HepG2 (cell line): Measurements from ENCODE around the gene ABCA4. TPM values are rescaled to one million over a fixed set of nuclear protein-coding genes. Genes with fewer than 3 reads are reported as not detected.

Experiments
- ATM ChIP-seq: fragments of 450-650 bp; IDR thresholded peaks from 2 replicates; pipeline ENCODE4 v1.7.1; 2017; ENCODE audit warnings: mild to moderate bottlenecking, borderline replicate concordance
- BORCS8-MEF2B ChIP-seq: sonication (generic); formaldehyde crosslinking; IDR thresholded peaks from 2 replicates; pipeline ENCODE4 v1.8.0; 2022; ENCODE audit warnings: mild to moderate bottlenecking, missing genetic modification reagents
- DMAP1 ChIP-seq: IDR thresholded peaks from 2 replicates; pipeline ENCODE4 v1.6.1; 2016
- DRAP1 ChIP-seq: IDR thresholded peaks from 2 replicates; pipeline ENCODE4 v1.6.1; 2016; ENCODE audit warnings: missing genetic modification reagents, missing compliant biosample characterization
- FOXA3 ChIP-seq: IDR thresholded peaks from 2 replicates; pipeline ENCODE4 v1.6.1; 2016; ENCODE audit warnings: missing genetic modification reagents, missing compliant biosample characterization
- HNF4A ChIP-seq: sonication (generic); formaldehyde crosslinking; IDR thresholded peaks from 2 replicates; pipeline ENCODE4 v1.4.0; 2020; ENCODE audit warnings: missing genetic modification reagents
- POGZ ChIP-seq: sonication (generic); formaldehyde crosslinking; IDR thresholded peaks from 2 replicates; pipeline ENCODE4 v1.4.0; 2020; ENCODE audit warnings: mild to moderate bottlenecking, missing genetic modification reagents
- RARA ChIP-seq: IDR thresholded peaks from 2 replicates; pipeline ENCODE4 v1.6.1; 2016; ENCODE audit warnings: missing genetic modification reagents, missing compliant biosample characterization
- SCMH1 ChIP-seq: sonication (generic); formaldehyde crosslinking; IDR thresholded peaks from 2 replicates; pipeline ENCODE4 v1.9.0; 2021; ENCODE audit warnings: missing genetic modification reagents, mild to moderate bottlenecking, borderline replicate concordance
- SOX13 ChIP-seq, 3 experiments: fragments of 450-650 bp in 1 of 3; sonication (generic) in 1 of 3; formaldehyde crosslinking in 1 of 3; IDR thresholded peaks in 2 of 3; conservative IDR thresholded peaks in 1 of 3; 2 replicates each; pipeline versions ENCODE4 v1.5.0 to v1.6.1; 2016 to 2020; ENCODE audit warnings: antibody characterized with exemption in 1 of 3, mild to moderate bottlenecking in 1 of 3, missing compliant biosample characterization in 1 of 3, missing genetic modification reagents in 1 of 3, moderate library complexity in 1 of 3
- SP140L ChIP-seq: sonication (generic); formaldehyde crosslinking; IDR thresholded peaks from 2 replicates; pipeline ENCODE4 v1.4.0; 2020; ENCODE audit warnings: missing genetic modification reagents, borderline replicate concordance
- THAP11 ChIP-seq: IDR thresholded peaks from 2 replicates; pipeline ENCODE4 v1.6.1; 2016; ENCODE audit warnings: missing biosample characterization, missing genetic modification reagents
- ZIK1 ChIP-seq: sonication (generic); formaldehyde crosslinking; IDR thresholded peaks from 2 replicates; pipeline ENCODE4 v1.5.0; 2020; ENCODE audit warnings: mild to moderate bottlenecking, low read depth, missing genetic modification reagents, borderline replicate concordance
- ZNF782 ChIP-seq: sonication (generic); formaldehyde crosslinking; IDR thresholded peaks from 2 replicates; pipeline ENCODE4 v1.4.0; 2020; ENCODE audit warnings: missing genetic modification reagents, mild to moderate bottlenecking, borderline replicate concordance
- ZSCAN30 ChIP-seq: sonication (generic); formaldehyde crosslinking; IDR thresholded peaks from 2 replicates; pipeline ENCODE4 v1.5.0; 2020; ENCODE audit warnings: mild to moderate bottlenecking, missing genetic modification reagents
- polyA plus RNA-seq, 8 experiments: library from polyadenylated mRNA; depleted of rRNA in 3 of 8; stranded (reverse) in 7 of 8; unstranded in 1 of 8; fragments of >200 nt; fragmentation: Illumina TruSeq in 4 of 8; extraction: Trizol in 4 of 8; gene quantifications; 2 replicates each; pipeline versions ENCODE4 v1.2.1 to v1.2.3, GENCODE V29; 2011 to 2016; ENCODE audit warnings: low read depth in 4 of 8, missing spikeins in 1 of 8, mixed read lengths in 1 of 8; ENCODE audit not compliant: insufficient read depth in 1 of 8
- total RNA-seq, 5 experiments: library from RNA; depleted of rRNA; stranded (reverse); fragments of >200 nt; fragmentation: Illumina TruSeq; extraction: Trizol; gene quantifications; 2 replicates each; pipeline ENCODE4 v1.2.3, GENCODE V29; 2016; ENCODE audit warnings: low read depth in 1 of 5
- TF ChIP-seq, protein P1 (sequence below): IDR thresholded peaks from 2 replicates; pipeline ENCODE4 v1.4.0; 2020; ENCODE audit warnings: mild to moderate bottlenecking, missing genetic modification reagents
- TF ChIP-seq, protein P2 (sequence below): fragments of 450-650 bp; IDR thresholded peaks from 2 replicates; pipeline ENCODE4 v1.6.1; 2016
- TF ChIP-seq, protein P3 (sequence below): IDR thresholded peaks from 2 replicates; pipeline ENCODE4 v1.6.1; 2016; ENCODE audit warnings: mild to moderate bottlenecking, missing biosample characterization, missing genetic modification reagents
- TF ChIP-seq, protein P4 (sequence below): sonication (generic); formaldehyde crosslinking; IDR thresholded peaks from 2 replicates; pipeline ENCODE4 v1.4.0; 2020; ENCODE audit warnings: missing genetic modification reagents

ABCA4 gene
- total and polyA plus RNA-seq, 2 of the 13 experiments (the other 11 are each of a cell fraction or from before 2014, with no cell fraction given): 0.24 to 0.67 TPM

DNA sequence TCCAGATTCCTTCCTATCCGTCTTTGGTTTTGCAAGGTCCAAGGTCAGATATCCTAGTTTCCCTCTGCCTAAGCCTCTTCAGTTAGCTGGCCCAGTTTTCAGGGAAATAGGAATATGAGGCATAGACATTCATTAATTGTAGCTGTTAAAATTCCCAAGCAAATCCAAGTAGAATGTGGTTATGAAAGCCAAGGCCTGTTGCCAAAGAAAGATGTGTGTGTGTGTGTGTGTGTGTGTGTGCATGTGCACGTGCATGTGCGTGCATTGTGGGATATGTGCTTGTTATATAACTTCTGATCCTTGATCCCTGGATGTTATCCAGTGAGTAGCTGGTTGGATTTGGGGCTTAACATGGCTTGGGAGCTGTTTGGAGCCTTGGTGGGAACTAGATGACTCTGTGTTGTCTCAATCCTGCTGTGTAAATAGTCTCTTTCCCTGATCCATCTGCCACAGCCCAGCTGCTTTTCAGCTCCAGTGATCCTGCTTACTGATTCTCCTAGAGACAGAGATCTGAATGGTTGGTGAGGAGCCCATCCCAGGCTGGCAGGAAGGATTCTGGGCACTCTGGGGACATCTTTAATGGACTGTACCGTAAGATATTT, 141.1 kb downstream of the ABCA4 start (continued):
- TF ChIP-seq ZIK1: 0 out of 2 replicates have a peak, but pooled peaks have one; percentile 5
- peak; percentile 89 for TF ChIP-seq POGZ (CRISPR knock-in tag)
- peak; percentile 47; the same call in 1 of the 2 replicates for TF ChIP-seq BORCS8-MEF2B (CRISPR knock-in tag)
- TF ChIP-seq, protein P1, sequence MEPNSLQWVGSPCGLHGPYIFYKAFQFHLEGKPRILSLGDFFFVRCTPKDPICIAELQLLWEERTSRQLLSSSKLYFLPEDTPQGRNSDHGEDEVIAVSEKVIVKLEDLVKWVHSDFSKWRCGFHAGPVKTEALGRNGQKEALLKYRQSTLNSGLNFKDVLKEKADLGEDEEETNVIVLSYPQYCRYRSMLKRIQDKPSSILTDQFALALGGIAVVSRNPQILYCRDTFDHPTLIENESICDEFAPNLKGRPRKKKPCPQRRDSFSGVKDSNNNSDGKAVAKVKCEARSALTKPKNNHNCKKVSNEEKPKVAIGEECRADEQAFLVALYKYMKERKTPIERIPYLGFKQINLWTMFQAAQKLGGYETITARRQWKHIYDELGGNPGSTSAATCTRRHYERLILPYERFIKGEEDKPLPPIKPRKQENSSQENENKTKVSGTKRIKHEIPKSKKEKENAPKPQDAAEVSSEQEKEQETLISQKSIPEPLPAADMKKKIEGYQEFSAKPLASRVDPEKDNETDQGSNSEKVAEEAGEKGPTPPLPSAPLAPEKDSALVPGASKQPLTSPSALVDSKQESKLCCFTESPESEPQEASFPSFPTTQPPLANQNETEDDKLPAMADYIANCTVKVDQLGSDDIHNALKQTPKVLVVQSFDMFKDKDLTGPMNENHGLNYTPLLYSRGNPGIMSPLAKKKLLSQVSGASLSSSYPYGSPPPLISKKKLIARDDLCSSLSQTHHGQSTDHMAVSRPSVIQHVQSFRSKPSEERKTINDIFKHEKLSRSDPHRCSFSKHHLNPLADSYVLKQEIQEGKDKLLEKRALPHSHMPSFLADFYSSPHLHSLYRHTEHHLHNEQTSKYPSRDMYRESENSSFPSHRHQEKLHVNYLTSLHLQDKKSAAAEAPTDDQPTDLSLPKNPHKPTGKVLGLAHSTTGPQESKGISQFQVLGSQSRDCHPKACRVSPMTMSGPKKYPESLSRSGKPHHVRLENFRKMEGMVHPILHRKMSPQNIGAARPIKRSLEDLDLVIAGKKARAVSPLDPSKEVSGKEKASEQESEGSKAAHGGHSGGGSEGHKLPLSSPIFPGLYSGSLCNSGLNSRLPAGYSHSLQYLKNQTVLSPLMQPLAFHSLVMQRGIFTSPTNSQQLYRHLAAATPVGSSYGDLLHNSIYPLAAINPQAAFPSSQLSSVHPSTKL (CRISPR knock-in tag): peak; percentile 96
- TF ChIP-seq ZSCAN30 (CRISPR knock-in tag): no peak
- TF ChIP-seq, protein P2, sequence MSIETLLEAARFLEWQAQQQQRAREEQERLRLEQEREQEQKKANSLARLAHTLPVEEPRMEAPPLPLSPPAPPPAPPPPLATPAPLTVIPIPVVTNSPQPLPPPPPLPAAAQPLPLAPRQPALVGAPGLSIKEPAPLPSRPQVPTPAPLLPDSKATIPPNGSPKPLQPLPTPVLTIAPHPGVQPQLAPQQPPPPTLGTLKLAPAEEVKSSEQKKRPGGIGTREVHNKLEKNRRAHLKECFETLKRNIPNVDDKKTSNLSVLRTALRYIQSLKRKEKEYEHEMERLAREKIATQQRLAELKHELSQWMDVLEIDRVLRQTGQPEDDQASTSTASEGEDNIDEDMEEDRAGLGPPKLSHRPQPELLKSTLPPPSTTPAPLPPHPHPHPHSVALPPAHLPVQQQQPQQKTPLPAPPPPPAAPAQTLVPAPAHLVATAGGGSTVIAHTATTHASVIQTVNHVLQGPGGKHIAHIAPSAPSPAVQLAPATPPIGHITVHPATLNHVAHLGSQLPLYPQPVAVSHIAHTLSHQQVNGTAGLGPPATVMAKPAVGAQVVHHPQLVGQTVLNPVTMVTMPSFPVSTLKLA: peak; percentile 72
- TF ChIP-seq DRAP1: peak; percentile 26; the same call in 1 of the 2 replicates
- no peak for TF ChIP-seq SP140L (CRISPR knock-in tag)
- peak; percentile 83 for TF ChIP-seq FOXA3
- TF ChIP-seq, protein P3, sequence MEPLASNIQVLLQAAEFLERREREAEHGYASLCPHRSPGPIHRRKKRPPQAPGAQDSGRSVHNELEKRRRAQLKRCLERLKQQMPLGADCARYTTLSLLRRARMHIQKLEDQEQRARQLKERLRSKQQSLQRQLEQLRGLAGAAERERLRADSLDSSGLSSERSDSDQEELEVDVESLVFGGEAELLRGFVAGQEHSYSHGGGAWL (CRISPR knock-in tag): no peak
- peak; percentile 97 for TF ChIP-seq HNF4A (CRISPR knock-in tag)
- TF ChIP-seq, protein P4, sequence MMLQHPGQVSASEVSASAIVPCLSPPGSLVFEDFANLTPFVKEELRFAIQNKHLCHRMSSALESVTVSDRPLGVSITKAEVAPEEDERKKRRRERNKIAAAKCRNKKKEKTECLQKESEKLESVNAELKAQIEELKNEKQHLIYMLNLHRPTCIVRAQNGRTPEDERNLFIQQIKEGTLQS (CRISPR knock-in tag): peak; percentile 41; the same call in 1 of the 2 replicates
- peak; percentile 62 for TF ChIP-seq THAP11 (CRISPR knock-in tag)
- peak; percentile 79 for TF ChIP-seq RARA (CRISPR knock-in tag)
- no peak for TF ChIP-seq SCMH1 (CRISPR knock-in tag)
- 0 out of 2 replicates have a peak, but pooled peaks have one; percentile 56 for TF ChIP-seq ZNF782 (CRISPR knock-in tag)
- peak; percentile 70; the same call in 1 of the 2 replicates for TF ChIP-seq ATM
- TF ChIP-seq DMAP1: peak; percentile 81
- TF ChIP-seq SOX13 (IDR thresholded peaks at IDR 0.05): peak; percentile 83
- TF ChIP-seq SOX13 (CRISPR knock-in tag; conservative IDR thresholded peaks at IDR 0.05 in 1 of 2, IDR thresholded peaks at IDR 0.05 in 1 of 2): peak in 1 of 2 experiments; percentile 84; a peak in 2 of 4 replicates
